Adrenal gland (tissue), 12 donors: ENCODE results near the gene TEAD1. TPM values are rescaled to one million over a fixed set of nuclear protein-coding genes. Genes with fewer than 3 reads are reported as not detected.

Source experiments
- DNase-seq, 7 donors: peaks; one replicate each; pipeline ENCODE4 v3.0.0-alpha.2; 2019 to 2020
- H3K27ac ChIP-seq, 5 donors: fragments of 200-600 bp; sonication (generic) in 4 of 5; 1 replicate in 3 of 5; 2 replicates in 2 of 5; pipeline versions ENCODE4 v1.5.1 to v1.8.0; 2016 to 2020; ENCODE audit warnings: mild to moderate bottlenecking in 1 of 5
- H3K27me3 ChIP-seq: fragments of 200-600 bp; 2 replicates; pipeline ENCODE4 v1.8.0; 2021
- H3K36me3 ChIP-seq, 2 donors: fragments of 200-600 bp; replicated peaks in 1 of 2; 1 replicate in 1 of 2; 2 replicates in 1 of 2; pipeline versions ENCODE4 v1.5.1 to v1.8.0; 2018 to 2022
- H3K4me1 ChIP-seq, 2 donors: fragments of 200-600 bp; replicated peaks in 1 of 2; 1 replicate in 1 of 2; 2 replicates in 1 of 2; pipeline versions ENCODE4 v1.5.1 to v1.8.0; 2018 to 2021
- H3K4me3 ChIP-seq, 4 donors: fragments of 200-600 bp; sonication (generic) in 3 of 4; one replicate each; pipeline ENCODE4 v1.5.1; 2016 to 2018
- H3K9me3 ChIP-seq, 3 donors: fragments of 200-600 bp; sonication (generic) in 1 of 3; replicated peaks in 1 of 3; 1 replicate in 2 of 3; 2 replicates in 1 of 3; pipeline versions ENCODE4 v1.5.1 to v1.8.0; 2016 to 2021
- CTCF ChIP-seq, 6 experiments: fragments of 450-650 bp in 4 of 6; fragments of 200-600 bp in 2 of 6; sonication (generic) in 1 of 6; IDR thresholded peaks; 1 replicate in 5 of 6; 2 replicates in 1 of 6; pipeline versions ENCODE4 v1.5.1 to v1.8.0; 2016 to 2021; ENCODE audit warnings: antibody characterized with exemption in 6 of 6, mild to moderate bottlenecking in 2 of 6, moderate library complexity in 1 of 6
- POLR2A ChIP-seq, 2 donors: fragments of 450-650 bp; IDR thresholded peaks; one replicate each; pipeline ENCODE4 v1.6.1; 2017; ENCODE audit warnings: antibody characterized with exemption in 2 of 2, mild to moderate bottlenecking in 2 of 2, moderate library complexity in 1 of 2
- WGBS, 4 donors: extraction: QIAGEN DNeasy Blood & Tissue Kit in 2 of 4; methylation state at CpG; one replicate each; pipeline versions ENCODE4 v1.1.5 to v1.1.7; 2013 to 2017; 5-methylcytosine and 5-hydroxymethylcytosine counted together
- intact Hi-C, 2 donors: fragments of 100-400 bp; cut with DNase I; formaldehyde crosslinking; loops; one replicate each; pipeline versions ENCODE4 v1.14.1 to v1.15.0; 2022 to 2023
- polyA plus RNA-seq, 3 donors: library from polyadenylated mRNA; stranded (reverse); fragments of 200-250 nt in 2 of 3; fragments of 350-450 nt in 1 of 3; fragmentation: Illumina TruSeq in 1 of 3; extraction: RNeasy Lipid Tissue Mini Kit (QIAGEN cat#74804) in 1 of 3; gene quantifications; one replicate each; pipeline ENCODE4 v1.2.3, GENCODE V29; 2013 to 2014
- total RNA-seq, 9 donors: library from RNA; depleted of rRNA in 4 of 9; stranded (reverse); fragments of >200 nt in 4 of 9; fragments of 120-200 nt in 1 of 9; fragmentation: NEBNext Ultra II Directional in 1 of 9; extraction: Animal tissue kit (Norgen Biotek cat#: 25700) in 1 of 9; gene quantifications; one replicate each; pipeline versions ENCODE4 v1.1.0 to v1.2.4, GENCODE V29; 2013 to 2023
- donor health status: healthy with polysubstance abuse.
- donor health status: Bipolar disorder and iron deficiency.
- donor health status: DM: yes; HTN: yes; CAD: no.
- donor health status: DM: no; HTN: no; CAD: no.
- donor health status: DM: no; HTN: no; CAD: no.
- donor health status: DM: yes; HTN: yes; CAD: no.

TEAD1 gene
- total and polyA plus RNA-seq, 12 donors = 3.9 to 49.9 (median 35.1) TPM

- WGBS, 4 donors = 68 to 75% (median 70%) methylated on average over 3 of the region's 3 CpGs
- DNase-seq = no peak
- Histone ChIP-seq H3K36me3 (no peaks in the 10 kb centered on the region), H3K4me1 (peaks cover 0 to 13% of the 10 kb centered on the region in 2 donors), H3K9me3 (no peaks in the 10 kb centered on the region), H3K27me3 (no peaks in the 10 kb centered on the region), H3K4me3 (no peak overlapping the region), H3K27ac (no peak overlapping the region)
- TF ChIP-seq CTCF (IDR thresholded peaks at IDR 0.05) (peak in 5 of 6 experiments; percentile 7 to 22 (median 20)), POLR2A (IDR thresholded peaks at IDR 0.05) (no peak)
- intact Hi-C loops = no loop called here
These were observed 194.3 kb downstream of the TEAD1 start for GRCh38 chr11:12868315-12869073.

- no peaks in the 10 kb centered on the region for H3K9me3 ChIP-seq
- peaks cover 0 to 9% of the 10 kb centered on the region in 2 donors for H3K4me1 ChIP-seq
- 71 to 88% (median 83%) methylated on average over 2 of the region's 2 CpGs for WGBS, 4 donors
- no peak for TF ChIP-seq CTCF (IDR thresholded peaks at IDR 0.05)
- TF ChIP-seq POLR2A (IDR thresholded peaks at IDR 0.05) = no peak
- no peaks in the 10 kb centered on the region for H3K36me3 ChIP-seq
- intact Hi-C loops = no loop called here
- DNase-seq = no peak
- no peaks in the 10 kb centered on the region for H3K27me3 ChIP-seq
- H3K4me3 ChIP-seq = no peak overlapping the region
- no peak overlapping the region for H3K27ac ChIP-seq
These were observed 197.0 kb downstream of the TEAD1 start for GRCh38 chr11:12871241-12871640.

GRCh38 chr11:12871788-12872321 is 197.6 kb downstream of the TEAD1 start:
- intact Hi-C loops = no loop called here
- peaks cover 0 to 9% of the 10 kb centered on the region in 2 donors for H3K4me1 ChIP-seq

GRCh38 chr11:12876340-12876739 is 202.1 kb downstream of the TEAD1 start:
- Histone ChIP-seq H3K36me3 (no peaks in the 10 kb centered on the region), H3K4me1 (no peaks in the 10 kb centered on the region), H3K27me3 (no peaks in the 10 kb centered on the region), H3K27ac (no peak overlapping the region), H3K9me3 (no peaks in the 10 kb centered on the region), H3K4me3 (no peak overlapping the region)
- 84 to 93% (median 87%) methylated on average over 4 to 5 of the region's 5 CpGs for WGBS, 4 donors
- peak in 1 of 7 donors; percentile 47 for DNase-seq
- TF ChIP-seq CTCF (IDR thresholded peaks at IDR 0.05) (no peak), POLR2A (IDR thresholded peaks at IDR 0.05) (no peak)
- intact Hi-C loops = no loop called here

More at GRCh38 chr11:12871788-12872321, 197.6 kb downstream of the TEAD1 start:
- TF ChIP-seq POLR2A (IDR thresholded peaks at IDR 0.05) (no peak), CTCF (IDR thresholded peaks at IDR 0.05) (no peak)
- H3K36me3 ChIP-seq = no peaks in the 10 kb centered on the region
- H3K27me3 ChIP-seq = no peaks in the 10 kb centered on the region
- H3K27ac ChIP-seq = no peak overlapping the region
- no peak overlapping the region for H3K4me3 ChIP-seq
- no peaks in the 10 kb centered on the region for H3K9me3 ChIP-seq
- WGBS, 4 donors = 95 to 98% (median 97%) methylated on average over 11 of the region's 11 CpGs
- DNase-seq = no peak
